ENCODE data around the gene ZNF682. TPM values are rescaled to one million over a fixed set of nuclear protein-coding genes. Genes with fewer than 3 reads are reported as not detected.

ZNF682 gene
- total and polyA plus RNA-seq, 2 of the 8 experiments (the other 6 are each of a cell fraction or from before 2014, with no cell fraction given): 4.3 to 27.5 TPM

DNA sequence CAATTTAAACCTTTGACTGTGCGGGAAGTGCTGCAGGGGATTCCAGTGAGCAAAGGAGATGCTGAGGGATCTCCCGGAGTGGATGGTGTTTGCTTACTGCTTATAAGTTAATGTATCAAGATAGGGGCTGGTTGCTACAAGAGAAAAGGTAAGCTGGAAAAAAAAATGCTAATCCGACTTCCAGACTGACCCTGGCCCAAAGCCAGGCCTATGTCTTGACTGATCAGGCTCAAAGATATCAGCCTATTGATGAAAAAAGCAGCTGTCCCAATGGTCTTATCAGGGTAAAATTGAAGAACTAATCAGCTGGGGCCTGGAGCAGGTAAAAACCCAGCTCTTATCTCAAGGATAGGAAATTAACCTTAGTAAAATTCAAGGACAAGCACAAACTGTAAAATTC is 27.6 kb upstream of the ZNF682 start (continued):
- TF ChIP-seq NANOG (IDR thresholded peaks at IDR 0.05; ENCODE audit: insufficient read depth, low read depth, low read length, poor library complexity, severe bottlenecking) (no peak), TBP (IDR thresholded peaks at IDR 0.05; ENCODE audit: low read depth, low read length) (no peak)
